Upper lobe of left lung (tissue), 4 donors: Measurements from ENCODE around the gene GBF1.

Source experiments
- CTCF ChIP-seq, 6 experiments: fragments of 450-650 bp in 4 of 6; fragments of 200-600 bp in 2 of 6; sonication (generic) in 2 of 6; IDR thresholded peaks; one replicate each; pipeline ENCODE4 v1.5.1; 2016 to 2019; ENCODE audit warnings: antibody characterized with exemption in 6 of 6
- POLR2A ChIP-seq, 4 donors: fragments of 450-650 bp; IDR thresholded peaks; one replicate each; pipeline ENCODE4 v1.5.1; 2016 to 2017; ENCODE audit warnings: antibody characterized with exemption in 4 of 4, mild to moderate bottlenecking in 2 of 4
- POLR2AphosphoS5 ChIP-seq, 2 donors: sonication (generic); formaldehyde crosslinking; IDR thresholded peaks; one replicate each; pipeline ENCODE4 v1.5.1; 2017; ENCODE audit warnings: antibody characterized with exemption in 2 of 2

GRCh38 chr10:102401342-102401654 lies 156.0 kb downstream of the GBF1 start:
- no peak for TF ChIP-seq CTCF (IDR thresholded peaks at IDR 0.05)
- TF ChIP-seq POLR2A (IDR thresholded peaks at IDR 0.05): no peak
- TF ChIP-seq POLR2AphosphoS5 (IDR thresholded peaks at IDR 0.05): no peak
